ENCODE results near the gene PFKFB4.
"Not testable (repeated sequence)": the region's sequence is repeated elsewhere in the genome, so short reads cannot be mapped to it uniquely, and the experiment has no call there.

DNA sequence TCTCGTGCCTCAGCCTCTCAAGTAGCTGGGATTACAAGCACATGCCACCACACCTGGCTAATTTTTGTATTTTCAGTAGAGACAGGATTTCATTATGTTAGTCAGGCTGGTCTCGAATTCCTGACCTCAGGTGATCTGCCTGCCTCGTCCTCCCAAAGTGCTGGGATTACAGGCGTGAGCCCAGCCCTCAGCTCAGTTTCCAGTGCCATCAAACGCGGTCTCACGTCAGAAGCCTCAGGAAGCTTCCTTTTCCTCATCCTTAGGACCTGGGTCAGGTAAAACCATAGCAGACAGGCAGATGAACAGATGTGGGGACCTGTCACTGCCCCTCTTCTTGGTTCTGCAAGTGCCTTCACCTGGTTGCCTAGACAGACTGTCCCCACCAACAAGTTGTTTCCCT lies 5.0 kb downstream of the PFKFB4 start:
- TF ChIP-seq ARNT (IDR thresholded peaks at IDR 0.05); TARDBP (IDR thresholded peaks at IDR 0.05); ZNF384 (IDR thresholded peaks at IDR 0.05); FOXM1 (IDR thresholded peaks at IDR 0.05; ENCODE audit: borderline replicate concordance); BHLHE40 (IDR thresholded peaks at IDR 0.05; ENCODE audit: borderline replicate concordance); LEF1 (IDR thresholded peaks at IDR 0.05; ENCODE audit: borderline replicate concordance); SP1 (IDR thresholded peaks at IDR 0.05); FOXA1 (IDR thresholded peaks at IDR 0.05); ELF4 (IDR thresholded peaks at IDR 0.05); FOXK2 (IDR thresholded peaks at IDR 0.05); HDGF (IDR thresholded peaks at IDR 0.05; ENCODE audit: borderline replicate concordance); NFRKB (IDR thresholded peaks at IDR 0.05); SUZ12 (IDR thresholded peaks at IDR 0.05); PKNOX1 (IDR thresholded peaks at IDR 0.05): not testable (repeated sequence)
